HepG2 (cell line): ENCODE results near the gene PRR15L. TPM values are rescaled to one million over a fixed set of nuclear protein-coding genes. Genes with fewer than 3 reads are reported as not detected.

Experiments used
- BHLHE40 ChIP-seq: IDR thresholded peaks from 2 replicates; pipeline ENCODE4 v1.6.1; 2011; ENCODE audit warnings: low read length, improper control_type of control experiment
- CHD2 ChIP-seq: IDR thresholded peaks from 2 replicates; pipeline ENCODE4 v1.6.1; 2011; ENCODE audit warnings: low read depth, low read length, improper control_type of control experiment
- DMAP1 ChIP-seq: IDR thresholded peaks from 2 replicates; pipeline ENCODE4 v1.6.1; 2016
- MAZ ChIP-seq, 2 experiments: sonication (generic) in 1 of 2; formaldehyde crosslinking in 1 of 2; IDR thresholded peaks; 2 replicates each; pipeline versions ENCODE4 v1.5.0 to v1.6.1; 2012 to 2020; ENCODE audit warnings: low read depth in 2 of 2, mild to moderate bottlenecking in 2 of 2, borderline replicate concordance in 1 of 2, improper control_type of control experiment in 1 of 2, low read length in 1 of 2, missing genetic modification reagents in 1 of 2, moderate library complexity in 1 of 2
- NFE2L2 ChIP-seq: fragments of 150-350 bp; IDR thresholded peaks from 2 replicates; pipeline ENCODE4 v1.6.1; 2014; ENCODE audit warnings: low read length
- ONECUT2 ChIP-seq: sonication (generic); formaldehyde crosslinking; IDR thresholded peaks from 2 replicates; pipeline ENCODE4 v1.4.0; 2020; ENCODE audit warnings: missing genetic modification reagents
- SRSF4 ChIP-seq: fragments of 200-400 bp; formaldehyde crosslinking; IDR thresholded peaks from one replicate; pipeline ENCODE4 v1.6.1; 2018; ENCODE audit warnings: mild to moderate bottlenecking, low read depth, low read length, moderate library complexity; ENCODE audit not compliant: poor library complexity, severe bottlenecking
- TARDBP ChIP-seq: sonication (generic); formaldehyde crosslinking; IDR thresholded peaks from 2 replicates; pipeline ENCODE4 v1.8.0; 2022; ENCODE audit warnings: mild to moderate bottlenecking, missing genetic modification reagents
- ZNF552 ChIP-seq: sonication (generic); formaldehyde crosslinking; IDR thresholded peaks from 2 replicates; pipeline ENCODE4 v1.9.0; 2022; ENCODE audit warnings: missing genetic modification reagents, mild to moderate bottlenecking, borderline replicate concordance
- ZNF598 ChIP-seq: sonication (generic); formaldehyde crosslinking; IDR thresholded peaks from 2 replicates; pipeline ENCODE4 v1.5.1; 2020; ENCODE audit warnings: mild to moderate bottlenecking, missing genetic modification reagents, borderline replicate concordance
- ZNF619 ChIP-seq: sonication (generic); formaldehyde crosslinking; IDR thresholded peaks from 2 replicates; pipeline ENCODE4 v1.4.0; 2020; ENCODE audit warnings: mild to moderate bottlenecking, missing genetic modification reagents
- ZNF761 ChIP-seq: sonication (generic); formaldehyde crosslinking; conservative IDR thresholded peaks from 2 replicates; pipeline ENCODE4 v1.4.0; 2020; ENCODE audit warnings: mild to moderate bottlenecking, missing genetic modification reagents
- ZNF781 ChIP-seq: sonication (generic); formaldehyde crosslinking; IDR thresholded peaks from 2 replicates; pipeline ENCODE4 v1.5.1; 2020; ENCODE audit warnings: borderline replicate concordance, mild to moderate bottlenecking, missing genetic modification reagents; ENCODE audit errors: not compliant biosample characterization
- polyA plus RNA-seq, 8 experiments: library from polyadenylated mRNA; depleted of rRNA in 3 of 8; stranded (reverse) in 7 of 8; unstranded in 1 of 8; fragments of >200 nt; fragmentation: Illumina TruSeq in 4 of 8; extraction: Trizol in 4 of 8; gene quantifications; 2 replicates each; pipeline versions ENCODE4 v1.2.1 to v1.2.3, GENCODE V29; 2011 to 2016; ENCODE audit warnings: low read depth in 4 of 8, missing spikeins in 1 of 8, mixed read lengths in 1 of 8; ENCODE audit not compliant: insufficient read depth in 1 of 8
- total RNA-seq, 5 experiments: library from RNA; depleted of rRNA; stranded (reverse); fragments of >200 nt; fragmentation: Illumina TruSeq; extraction: Trizol; gene quantifications; 2 replicates each; pipeline ENCODE4 v1.2.3, GENCODE V29; 2016; ENCODE audit warnings: low read depth in 1 of 5
- TF ChIP-seq, protein P1 (sequence below): sonication (generic); formaldehyde crosslinking; IDR thresholded peaks from 2 replicates; pipeline ENCODE4 v1.4.0; 2020; ENCODE audit warnings: missing genetic modification reagents
- TF ChIP-seq, protein P2 (sequence below): sonication (generic); formaldehyde crosslinking; IDR thresholded peaks from 2 replicates; pipeline ENCODE4 v1.5.1; 2020; ENCODE audit warnings: mild to moderate bottlenecking, moderate library complexity, missing genetic modification reagents
- TF ChIP-seq, protein P3 (sequence below): sonication (generic); formaldehyde crosslinking; IDR thresholded peaks from 2 replicates; pipeline ENCODE4 v1.4.0; 2020; ENCODE audit warnings: missing genetic modification reagents, borderline replicate concordance
- TF ChIP-seq, protein P4 (sequence below): sonication (generic); formaldehyde crosslinking; IDR thresholded peaks from 2 replicates; pipeline ENCODE4 v1.5.0; 2020; ENCODE audit warnings: mild to moderate bottlenecking, missing genetic modification reagents
- TF ChIP-seq, protein P5 (sequence below): sonication (generic); formaldehyde crosslinking; IDR thresholded peaks from 2 replicates; pipeline ENCODE4 v1.4.0; 2020; ENCODE audit warnings: mild to moderate bottlenecking, missing genetic modification reagents, borderline replicate concordance

Gene PRR15L
- total and polyA plus RNA-seq, 2 of the 13 experiments (the other 11 are each of a cell fraction or from before 2014, with no cell fraction given): 0.44 to 2.0 TPM

DNA sequence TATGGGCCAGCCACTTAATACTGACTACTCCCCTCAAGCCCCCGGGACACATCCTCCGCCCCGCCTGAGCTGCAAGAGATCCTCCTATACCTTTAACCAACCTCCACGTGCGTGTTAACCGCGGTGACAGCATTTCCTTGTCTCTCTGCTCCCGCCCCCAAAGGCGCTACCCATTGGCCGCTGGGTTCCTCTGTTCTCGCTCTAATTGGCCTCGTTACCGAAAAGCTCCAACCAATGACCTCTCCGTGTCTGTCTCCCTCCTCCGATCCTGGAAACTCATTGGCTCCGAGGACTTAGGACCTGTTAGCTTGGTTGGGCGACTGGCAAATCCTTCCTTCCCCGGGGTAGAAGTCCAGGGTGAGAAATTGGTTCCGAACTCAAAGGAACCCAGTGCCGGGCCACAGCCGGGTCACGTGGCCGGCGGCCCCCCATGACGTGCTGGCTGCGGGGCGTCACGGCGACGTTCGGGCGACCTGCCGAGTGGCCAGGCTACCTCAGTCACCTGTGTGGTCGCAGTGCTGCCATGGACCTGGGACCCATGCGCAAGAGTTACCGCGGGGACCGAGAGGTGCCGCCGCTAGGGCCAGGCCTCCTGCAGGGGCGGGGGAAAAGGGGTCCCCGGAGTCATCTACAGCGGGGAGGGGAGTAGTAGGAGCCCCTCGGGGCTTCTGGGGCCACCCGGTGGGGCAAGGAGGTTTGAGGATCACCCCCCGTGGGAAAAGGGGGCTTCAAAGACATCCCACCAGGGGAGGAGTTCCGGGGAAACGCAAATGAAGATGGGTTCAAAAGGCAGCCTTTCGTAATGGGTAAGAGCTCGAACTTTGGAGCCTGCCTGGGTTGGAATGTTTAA lies 16.2 kb downstream of the PRR15L start, which contains the start of gene PNPO (continued):
- TF ChIP-seq ZNF781 (CRISPR knock-in tag) (peak; percentile 97), ZNF619 (CRISPR knock-in tag) (peak; percentile 91), NFE2L2 (no peak), ZNF552 (CRISPR knock-in tag) (peak; percentile 93; the same call in 1 of the 2 replicates), DMAP1 (peak; percentile 97), ZNF598 (peak; percentile 95; the same call in 1 of the 2 replicates), BHLHE40 (peak; percentile 54), TARDBP (CRISPR knock-in tag) (peak; percentile 91), ZNF761 (no peak), ONECUT2 (CRISPR knock-in tag) (peak; percentile 10; the same call in 1 of the 2 replicates), CHD2 (peak; percentile 12; the same call in 1 of the 2 replicates), MAZ (IDR thresholded peaks at IDR 0.05; ENCODE audit: borderline replicate concordance, low read depth, low read length) (no peak), MAZ (CRISPR knock-in tag; IDR thresholded peaks at IDR 0.05; ENCODE audit: low read depth) (peak; percentile 92), SRSF4 (no peak)
- TF ChIP-seq, protein P1, sequence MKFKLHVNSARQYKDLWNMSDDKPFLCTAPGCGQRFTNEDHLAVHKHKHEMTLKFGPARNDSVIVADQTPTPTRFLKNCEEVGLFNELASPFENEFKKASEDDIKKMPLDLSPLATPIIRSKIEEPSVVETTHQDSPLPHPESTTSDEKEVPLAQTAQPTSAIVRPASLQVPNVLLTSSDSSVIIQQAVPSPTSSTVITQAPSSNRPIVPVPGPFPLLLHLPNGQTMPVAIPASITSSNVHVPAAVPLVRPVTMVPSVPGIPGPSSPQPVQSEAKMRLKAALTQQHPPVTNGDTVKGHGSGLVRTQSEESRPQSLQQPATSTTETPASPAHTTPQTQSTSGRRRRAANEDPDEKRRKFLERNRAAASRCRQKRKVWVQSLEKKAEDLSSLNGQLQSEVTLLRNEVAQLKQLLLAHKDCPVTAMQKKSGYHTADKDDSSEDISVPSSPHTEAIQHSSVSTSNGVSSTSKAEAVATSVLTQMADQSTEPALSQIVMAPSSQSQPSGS (CRISPR knock-in tag): peak; percentile 86
- TF ChIP-seq, protein P2, sequence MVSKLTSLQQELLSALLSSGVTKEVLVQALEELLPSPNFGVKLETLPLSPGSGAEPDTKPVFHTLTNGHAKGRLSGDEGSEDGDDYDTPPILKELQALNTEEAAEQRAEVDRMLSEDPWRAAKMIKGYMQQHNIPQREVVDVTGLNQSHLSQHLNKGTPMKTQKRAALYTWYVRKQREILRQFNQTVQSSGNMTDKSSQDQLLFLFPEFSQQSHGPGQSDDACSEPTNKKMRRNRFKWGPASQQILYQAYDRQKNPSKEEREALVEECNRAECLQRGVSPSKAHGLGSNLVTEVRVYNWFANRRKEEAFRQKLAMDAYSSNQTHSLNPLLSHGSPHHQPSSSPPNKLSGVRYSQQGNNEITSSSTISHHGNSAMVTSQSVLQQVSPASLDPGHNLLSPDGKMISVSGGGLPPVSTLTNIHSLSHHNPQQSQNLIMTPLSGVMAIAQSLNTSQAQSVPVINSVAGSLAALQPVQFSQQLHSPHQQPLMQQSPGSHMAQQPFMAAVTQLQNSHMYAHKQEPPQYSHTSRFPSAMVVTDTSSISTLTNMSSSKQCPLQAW (CRISPR knock-in tag): peak; percentile 93
- TF ChIP-seq, protein P3, sequence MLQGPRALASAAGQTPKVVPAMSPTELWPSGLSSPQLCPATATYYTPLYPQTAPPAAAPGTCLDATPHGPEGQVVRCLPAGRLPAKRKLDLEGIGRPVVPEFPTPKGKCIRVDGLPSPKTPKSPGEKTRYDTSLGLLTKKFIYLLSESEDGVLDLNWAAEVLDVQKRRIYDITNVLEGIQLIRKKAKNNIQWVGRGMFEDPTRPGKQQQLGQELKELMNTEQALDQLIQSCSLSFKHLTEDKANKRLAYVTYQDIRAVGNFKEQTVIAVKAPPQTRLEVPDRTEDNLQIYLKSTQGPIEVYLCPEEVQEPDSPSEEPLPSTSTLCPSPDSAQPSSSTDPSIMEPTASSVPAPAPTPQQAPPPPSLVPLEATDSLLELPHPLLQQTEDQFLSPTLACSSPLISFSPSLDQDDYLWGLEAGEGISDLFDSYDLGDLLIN: peak; percentile 89
- TF ChIP-seq, protein P4, sequence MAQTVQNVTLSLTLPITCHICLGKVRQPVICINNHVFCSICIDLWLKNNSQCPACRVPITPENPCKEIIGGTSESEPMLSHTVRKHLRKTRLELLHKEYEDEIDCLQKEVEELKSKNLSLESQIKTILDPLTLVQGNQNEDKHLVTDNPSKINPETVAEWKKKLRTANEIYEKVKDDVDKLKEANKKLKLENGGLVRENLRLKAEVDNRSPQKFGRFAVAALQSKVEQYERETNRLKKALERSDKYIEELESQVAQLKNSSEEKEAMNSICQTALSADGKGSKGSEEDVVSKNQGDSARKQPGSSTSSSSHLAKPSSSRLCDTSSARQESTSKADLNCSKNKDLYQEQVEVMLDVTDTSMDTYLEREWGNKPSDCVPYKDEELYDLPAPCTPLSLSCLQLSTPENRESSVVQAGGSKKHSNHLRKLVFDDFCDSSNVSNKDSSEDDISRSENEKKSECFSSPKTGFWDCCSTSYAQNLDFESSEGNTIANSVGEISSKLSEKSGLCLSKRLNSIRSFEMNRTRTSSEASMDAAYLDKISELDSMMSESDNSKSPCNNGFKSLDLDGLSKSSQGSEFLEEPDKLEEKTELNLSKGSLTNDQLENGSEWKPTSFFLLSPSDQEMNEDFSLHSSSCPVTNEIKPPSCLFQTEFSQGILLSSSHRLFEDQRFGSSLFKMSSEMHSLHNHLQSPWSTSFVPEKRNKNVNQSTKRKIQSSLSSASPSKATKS (CRISPR knock-in tag): peak; percentile 26; the same call in 1 of the 2 replicates
- TF ChIP-seq, protein P5, sequence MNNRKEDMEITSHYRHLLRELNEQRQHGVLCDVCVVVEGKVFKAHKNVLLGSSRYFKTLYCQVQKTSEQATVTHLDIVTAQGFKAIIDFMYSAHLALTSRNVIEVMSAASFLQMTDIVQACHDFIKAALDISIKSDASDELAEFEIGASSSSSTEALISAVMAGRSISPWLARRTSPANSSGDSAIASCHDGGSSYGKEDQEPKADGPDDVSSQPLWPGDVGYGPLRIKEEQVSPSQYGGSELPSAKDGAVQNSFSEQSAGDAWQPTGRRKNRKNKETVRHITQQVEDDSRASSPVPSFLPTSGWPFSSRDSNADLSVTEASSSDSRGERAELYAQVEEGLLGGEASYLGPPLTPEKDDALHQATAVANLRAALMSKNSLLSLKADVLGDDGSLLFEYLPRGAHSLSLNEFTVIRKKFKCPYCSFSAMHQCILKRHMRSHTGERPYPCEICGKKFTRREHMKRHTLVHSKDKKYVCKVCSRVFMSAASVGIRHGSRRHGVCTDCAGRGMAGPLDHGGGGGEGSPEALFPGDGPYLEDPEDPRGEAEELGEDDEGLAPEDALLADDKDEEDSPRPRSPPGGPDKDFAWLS (CRISPR knock-in tag): peak; percentile 92; the same call in 1 of the 2 replicates
